B cell (primary cell): Measurements from ENCODE around the gene PRSS21. TPM values are rescaled to one million over a fixed set of nuclear protein-coding genes. Genes with fewer than 3 reads are reported as not detected.

Source experiments
- ATAC-seq: fragments of 200-7000 bp; cut with Tn5 transposase; one replicate; pipeline ENCODE4 v1.10.0; 2021; ENCODE audit warnings: low read depth, mild to moderate bottlenecking, moderate number of reproducible peaks, moderate library complexity
- CTCF ChIA-PET: fragments of 350-600 bp; sonication (Branson Sonifier 250); formaldehyde crosslinking; loops from one replicate; lab custom pipeline; 2021; ENCODE audit warnings: antibody characterized with exemption, inconsistent platforms; lab: Charles Lee
- POLR2A ChIA-PET: fragments of 350-600 bp; sonication (Branson Sonifier 250); formaldehyde crosslinking; loops from one replicate; lab custom pipeline; 2021; ENCODE audit warnings: antibody characterized with exemption; lab: Charles Lee
- DNase-seq: peaks from one replicate; pipeline ENCODE4 v3.0.0; 2013
- H2AFZ ChIP-seq: 2 replicates; pipeline ENCODE4 v1.6.1; 2012; ENCODE audit warnings: mild to moderate bottlenecking, low read depth, low read length; ENCODE audit not compliant: insufficient read depth, poor library complexity, severe bottlenecking
- H3K27ac ChIP-seq, 2 donors: 1 replicate in 1 of 2; 2 replicates in 1 of 2; pipeline ENCODE4 v1.5.1; 2012 to 2013; ENCODE audit warnings: low read length in 2 of 2, mild to moderate bottlenecking in 2 of 2, moderate library complexity in 1 of 2
- H3K27me3 ChIP-seq, 4 experiments: fragments of 200-600 bp in 1 of 4; sonication (generic) in 1 of 4; replicated peaks in 1 of 4; 1 replicate in 2 of 4; 2 replicates in 2 of 4; pipeline versions ENCODE4 v1.6.1 to v1.7.0; 2013 to 2016; ENCODE audit warnings: low read length in 3 of 4, mild to moderate bottlenecking in 2 of 4, mixed read lengths in 1 of 4, moderate library complexity in 1 of 4; ENCODE audit not compliant: insufficient read depth in 4 of 4, control insufficient read depth in 3 of 4; ENCODE audit errors: control extremely low read depth in 1 of 4
- H3K36me3 ChIP-seq, 2 experiments: replicated peaks in 1 of 2; 1 replicate in 1 of 2; 2 replicates in 1 of 2; pipeline versions ENCODE4 v1.6.1 to v1.7.1; 2013; ENCODE audit warnings: low read length in 1 of 2; ENCODE audit not compliant: insufficient read depth in 2 of 2, control insufficient read depth in 1 of 2; ENCODE audit errors: control extremely low read depth in 1 of 2, extremely low read depth in 1 of 2
- H3K4me1 ChIP-seq, 2 donors: fragments of 200-600 bp in 1 of 2; sonication (generic) in 1 of 2; 1 replicate in 1 of 2; 2 replicates in 1 of 2; pipeline versions ENCODE4 v1.5.1 to v1.6.1; 2013 to 2017; ENCODE audit warnings: low read length in 2 of 2; ENCODE audit not compliant: control insufficient read depth in 2 of 2, insufficient read depth in 2 of 2
- H3K4me2 ChIP-seq: replicated peaks from 2 replicates; pipeline ENCODE3; 2012; ENCODE audit warnings: mild to moderate bottlenecking, low read depth, low read length; ENCODE audit not compliant: poor library complexity, severe bottlenecking
- H3K4me3 ChIP-seq, 5 experiments: fragments of 200-600 bp in 1 of 5; sonication (generic) in 1 of 5; 1 replicate in 3 of 5; 2 replicates in 2 of 5; pipeline versions ENCODE4 v1.5.1 to v1.7.0; 2011 to 2016; ENCODE audit warnings: low read length in 4 of 5, mild to moderate bottlenecking in 4 of 5, low read depth in 2 of 5, control low read depth in 1 of 5, moderate library complexity in 1 of 5; ENCODE audit not compliant: insufficient read depth in 1 of 5; ENCODE audit errors: control extremely low read depth in 1 of 5, extremely low read depth in 1 of 5
- H3K79me2 ChIP-seq: fragments of 200-600 bp; sonication (generic); one replicate; pipeline ENCODE4 v1.6.0; 2016; ENCODE audit warnings: low read length; ENCODE audit not compliant: control insufficient read depth, insufficient read depth
- H3K9ac ChIP-seq: fragments of 200-600 bp; sonication (generic); 2 replicates; pipeline ENCODE4 v1.6.1; 2017; ENCODE audit warnings: mild to moderate bottlenecking, low read length, moderate library complexity
- H3K9me3 ChIP-seq, 3 donors: one replicate each; pipeline versions ENCODE4 v1.6.1 to v1.7.1; 2013; ENCODE audit warnings: low read length in 2 of 3; ENCODE audit not compliant: control insufficient read depth in 2 of 3, insufficient read depth in 1 of 3; ENCODE audit errors: control extremely low read depth in 1 of 3
- H4K20me1 ChIP-seq: 2 replicates; pipeline ENCODE4 v1.6.0; 2012; ENCODE audit warnings: mild to moderate bottlenecking, low read length; ENCODE audit not compliant: insufficient read depth, control insufficient read depth, poor library complexity, severe bottlenecking
- H3K27ac Mint-ChIP-seq: one replicate; pipeline ENCODE4 v1.8.0; 2021; ENCODE audit warnings: mixed read lengths
- H3K27me3 Mint-ChIP-seq: one replicate; pipeline ENCODE4 v1.8.0; 2021; ENCODE audit warnings: mixed read lengths
- H3K4me1 Mint-ChIP-seq: one replicate; pipeline ENCODE4 v1.8.0; 2021; ENCODE audit warnings: mixed read lengths
- H3K4me3 Mint-ChIP-seq: one replicate; pipeline ENCODE4 v1.8.0; 2021; ENCODE audit warnings: mixed read lengths
- H3K9me3 Mint-ChIP-seq: one replicate; pipeline ENCODE4 v1.8.0; 2022; ENCODE audit warnings: mixed read lengths; ENCODE audit not compliant: insufficient read depth
- EZH2 ChIP-seq: IDR thresholded peaks from 2 replicates; pipeline ENCODE4 v1.6.1; 2012; ENCODE audit warnings: borderline replicate concordance, low read depth, mild to moderate bottlenecking, moderate library complexity, low read length; ENCODE audit not compliant: insufficient read depth, poor library complexity, severe bottlenecking
- WGBS: methylation state at CpG from one replicate; pipeline ENCODE4 v1.1.5; 2013; ENCODE audit warnings: missing lambda C conversion rate; ENCODE audit not compliant: insufficient coverage; 5-methylcytosine and 5-hydroxymethylcytosine counted together
- intact Hi-C: fragments of 100-400 bp; cut with micrococcal nuclease; formaldehyde crosslinking; loops from one replicate; pipeline ENCODE4 v1.10.0; 2022
- polyA plus RNA-seq: library from polyadenylated mRNA; depleted of rRNA; stranded (reverse); fragments of >200 nt; gene quantifications from 2 replicates; pipeline ENCODE4 v1.2.3, GENCODE V29; 2012
- small RNA-seq: library from RNA; depleted of rRNA; stranded (forward); fragments of <200 nt; gene quantifications from one replicate; pipeline ENCODE3, GENCODE V24; 2012; ENCODE audit warnings: low replicate concordance, low read depth; ENCODE audit not compliant: insufficient read length
- total RNA-seq, 2 donors: library from RNA; stranded (reverse); fragments of 120-200 nt in 1 of 2; gene quantifications; 1 replicate in 1 of 2; 2 replicates in 1 of 2; pipeline versions ENCODE4 v1.2.3 to v1.2.4, GENCODE V29; 2013 to 2022
- TF ChIP-seq, protein P1 (sequence below): fragments of 200-600 bp; IDR thresholded peaks from one replicate; pipeline ENCODE4 v1.8.0; 2022; ENCODE audit warnings: antibody characterized with exemption, mild to moderate bottlenecking

PRSS21 gene
- total and polyA plus RNA-seq, 2 donors (not counting 1 experiment from before 2014, with no cell fraction given) = 2.0 to 5.8 TPM

DNA sequence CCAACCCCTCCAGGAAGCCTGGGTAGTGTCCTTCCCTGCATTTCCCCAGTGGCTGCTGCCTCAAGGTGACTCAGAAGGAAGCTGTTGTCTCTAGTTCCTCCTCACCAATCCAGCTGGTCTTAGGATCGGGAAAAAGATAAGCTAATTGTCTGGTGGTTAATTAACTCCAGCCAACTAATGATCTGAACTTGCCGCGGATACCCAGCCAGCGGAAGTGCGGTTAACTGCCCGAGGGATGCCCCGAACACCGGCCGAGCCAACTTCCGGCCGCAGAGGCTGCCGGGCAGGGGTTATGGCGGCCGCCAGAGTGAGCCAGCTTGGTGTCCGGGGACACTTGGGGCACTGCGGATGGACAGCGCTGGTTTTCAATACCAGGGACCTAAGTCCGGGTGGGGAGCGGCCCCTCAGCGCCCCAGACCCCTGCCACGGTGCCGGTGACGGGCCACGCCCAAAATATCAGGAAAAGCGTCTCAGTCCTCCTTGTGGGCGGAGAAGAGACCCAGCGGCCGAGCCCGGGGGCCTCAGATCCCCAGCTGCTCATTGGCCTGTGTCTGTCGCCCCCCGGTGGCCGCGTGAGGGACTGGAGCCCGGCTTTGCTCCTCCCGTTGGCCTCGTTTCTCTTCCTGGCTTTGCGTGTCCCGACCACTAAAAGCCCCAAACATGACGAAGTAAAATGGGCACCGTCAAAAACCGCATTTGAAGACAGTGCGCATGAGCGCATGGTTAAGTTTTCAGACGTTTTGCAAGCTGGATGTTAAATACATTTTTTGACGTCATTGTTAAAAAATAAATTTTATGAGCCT lies 51.2 kb downstream of the PRSS21 start:
- Histone ChIP-seq H3K27ac (peak overlapping the region; percentile 78 to 85), H2AFZ (peak overlapping the region; percentile 91), H3K9ac (peak overlapping the region; percentile 77), H3K4me3 (peak overlapping the region; percentile 47 to 83 (median 71)), H3K4me2 (peak overlapping the region; percentile 92), H3K9me3 (no peaks in the 10 kb centered on the region), H3K79me2 (no peaks in the 10 kb centered on the region), H3K36me3 (no peaks in the 10 kb centered on the region), H3K27me3 (peaks cover 0 to 3% (median 0%) of the 10 kb centered on the region in 4 experiments), H3K4me1 (peaks cover 0 to 10% of the 10 kb centered on the region in 2 donors), H4K20me1 (no peaks in the 10 kb centered on the region)
- POLR2A ChIA-PET = interaction anchor here (0.5 to 1.4 kb wide), 8 partner anchors 15 to 1487 kb away, joined by 3 to 10 read pairs (median 4); partner anchors contain the start of genes ELOB and FLYWCH2
- TF ChIP-seq EZH2 = no peak
- TF ChIP-seq, protein P1, sequence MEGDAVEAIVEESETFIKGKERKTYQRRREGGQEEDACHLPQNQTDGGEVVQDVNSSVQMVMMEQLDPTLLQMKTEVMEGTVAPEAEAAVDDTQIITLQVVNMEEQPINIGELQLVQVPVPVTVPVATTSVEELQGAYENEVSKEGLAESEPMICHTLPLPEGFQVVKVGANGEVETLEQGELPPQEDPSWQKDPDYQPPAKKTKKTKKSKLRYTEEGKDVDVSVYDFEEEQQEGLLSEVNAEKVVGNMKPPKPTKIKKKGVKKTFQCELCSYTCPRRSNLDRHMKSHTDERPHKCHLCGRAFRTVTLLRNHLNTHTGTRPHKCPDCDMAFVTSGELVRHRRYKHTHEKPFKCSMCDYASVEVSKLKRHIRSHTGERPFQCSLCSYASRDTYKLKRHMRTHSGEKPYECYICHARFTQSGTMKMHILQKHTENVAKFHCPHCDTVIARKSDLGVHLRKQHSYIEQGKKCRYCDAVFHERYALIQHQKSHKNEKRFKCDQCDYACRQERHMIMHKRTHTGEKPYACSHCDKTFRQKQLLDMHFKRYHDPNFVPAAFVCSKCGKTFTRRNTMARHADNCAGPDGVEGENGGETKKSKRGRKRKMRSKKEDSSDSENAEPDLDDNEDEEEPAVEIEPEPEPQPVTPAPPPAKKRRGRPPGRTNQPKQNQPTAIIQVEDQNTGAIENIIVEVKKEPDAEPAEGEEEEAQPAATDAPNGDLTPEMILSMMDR = peak; percentile 97
- CTCF ChIA-PET = interaction anchor here (0.6 to 1.6 kb wide), 29 partner anchors 9 to 287 kb away, joined by 3 to 19 read pairs (median 4); partner anchors contain the start of genes FLYWCH1, FLYWCH2 and SRRM2
- H3K27ac Mint-ChIP-seq = peak overlapping the region; percentile 92
- peaks cover 9% of the 10 kb centered on the region for H3K4me1 Mint-ChIP-seq
- no peaks in the 10 kb centered on the region for H3K9me3 Mint-ChIP-seq
- intact Hi-C loops = loop anchor here (1.0 to 10.0 kb wide), 5 partner anchors 14 to 196 kb away; partner anchors contain the start of gene ELOB
- peak overlapping the region; percentile 94 for H3K4me3 Mint-ChIP-seq
- peak; percentile 94 for DNase-seq
- H3K27me3 Mint-ChIP-seq = peaks cover 17% of the 10 kb centered on the region
- under 1% methylated on average over 37 of the region's 45 CpGs for WGBS
- ATAC-seq = peak; percentile 95

Small RNA genes within 50 kb of the gene (small RNA-seq; reads per million reads assigned to genes)
- not detected for gene SNORA3C

Other genes with a start within 250 kb of the PRSS21 start
- gene KCTD5, start 134.7 kb upstream of the PRSS21 start, total RNA-seq = 35.1 and 37.3 TPM in 2 replicates
- gene KCTD5, start 134.7 kb upstream of the PRSS21 start, polyA plus RNA-seq = 15.2 and 17.2 TPM in 2 replicates
- gene PRSS27, start 97.0 kb upstream of the PRSS21 start, total RNA-seq = 2.4 TPM in 2 replicates
- gene PRSS27, start 97.0 kb upstream of the PRSS21 start, polyA plus RNA-seq = 2.1 and 3.6 TPM in 2 replicates
- gene SRRM2, start 64.6 kb upstream of the PRSS21 start, total RNA-seq = 1,470 and 1,485 TPM in 2 replicates
- gene SRRM2, start 64.6 kb upstream of the PRSS21 start, polyA plus RNA-seq = 1,588 and 1,879 TPM in 2 replicates
- 84.4 and 93.1 TPM in 2 replicates for gene ELOB, start 40.0 kb upstream of the PRSS21 start, total RNA-seq
- gene ELOB, start 40.0 kb upstream of the PRSS21 start, polyA plus RNA-seq = 73.1 and 136 TPM in 2 replicates
- not detected in 2 replicates for gene PRSS33, start 29.7 kb upstream of the PRSS21 start, total RNA-seq
- gene PRSS33, start 29.7 kb upstream of the PRSS21 start, polyA plus RNA-seq = not detected in 2 replicates
- gene PRSS41, start 18.8 kb upstream of the PRSS21 start, total RNA-seq = not detected in 2 replicates
- gene PRSS41, start 18.8 kb upstream of the PRSS21 start, polyA plus RNA-seq = not detected in 2 replicates
- not detected in 2 replicates for gene ZG16B, start 13.1 kb downstream of the PRSS21 start, total RNA-seq
- not detected in 2 replicates for gene ZG16B, start 13.1 kb downstream of the PRSS21 start, polyA plus RNA-seq
- not detected in 2 replicates for gene PRSS22, start 40.9 kb downstream of the PRSS21 start, total RNA-seq
- gene PRSS22, start 40.9 kb downstream of the PRSS21 start, polyA plus RNA-seq = not detected in 2 replicates
- gene FLYWCH2, start 66.0 kb downstream of the PRSS21 start, total RNA-seq = 22.3 and 26.5 TPM in 2 replicates
- gene FLYWCH2, start 66.0 kb downstream of the PRSS21 start, polyA plus RNA-seq = 18.7 and 24.1 TPM in 2 replicates
- 119 and 120 TPM in 2 replicates for gene FLYWCH1, start 94.7 kb downstream of the PRSS21 start, total RNA-seq
- gene FLYWCH1, start 94.7 kb downstream of the PRSS21 start, polyA plus RNA-seq = 43.0 and 78.3 TPM in 2 replicates
- gene KREMEN2, start 147.0 kb downstream of the PRSS21 start, total RNA-seq = 0.17 and 0.19 TPM in 2 replicates
- gene KREMEN2, start 147.0 kb downstream of the PRSS21 start, polyA plus RNA-seq = 1.1 and 2.6 TPM in 2 replicates
- gene PAQR4, start 152.1 kb downstream of the PRSS21 start, total RNA-seq = 1.8 and 2.6 TPM in 2 replicates
- 1.8 and 2.8 TPM in 2 replicates for gene PAQR4, start 152.1 kb downstream of the PRSS21 start, polyA plus RNA-seq
- 0.67 and 1.0 TPM in 2 replicates for gene PKMYT1, start 163.2 kb downstream of the PRSS21 start, total RNA-seq
- gene PKMYT1, start 163.2 kb downstream of the PRSS21 start, polyA plus RNA-seq = 1.4 and 2.6 TPM in 2 replicates
- gene CLDN9, start 195.7 kb downstream of the PRSS21 start, total RNA-seq = not detected in 2 replicates
- 0.04 and 0.20 TPM in 2 replicates for gene CLDN9, start 195.7 kb downstream of the PRSS21 start, polyA plus RNA-seq
- gene CLDN6, start 200.9 kb downstream of the PRSS21 start, total RNA-seq = not detected in 2 replicates
- gene CLDN6, start 200.9 kb downstream of the PRSS21 start, polyA plus RNA-seq = not detected in 2 replicates
- gene TNFRSF12A, start 203.1 kb downstream of the PRSS21 start, total RNA-seq = 0.85 and 1.3 TPM in 2 replicates
- gene TNFRSF12A, start 203.1 kb downstream of the PRSS21 start, polyA plus RNA-seq = 0.61 and 0.72 TPM in 2 replicates
- gene HCFC1R1, start 206.7 kb downstream of the PRSS21 start, total RNA-seq = 17.9 and 19.1 TPM in 2 replicates
- gene HCFC1R1, start 206.7 kb downstream of the PRSS21 start, polyA plus RNA-seq = 15.3 and 24.8 TPM in 2 replicates
- gene THOC6, start 206.8 kb downstream of the PRSS21 start, total RNA-seq = 25.3 and 28.5 TPM in 2 replicates
- gene THOC6, start 206.8 kb downstream of the PRSS21 start, polyA plus RNA-seq = 52.2 and 63.9 TPM in 2 replicates
- gene BICDL2, start 219.7 kb downstream of the PRSS21 start, total RNA-seq = 0.20 TPM in 1 of 2 replicates, not detected in the other
- not detected in 2 replicates for gene BICDL2, start 219.7 kb downstream of the PRSS21 start, polyA plus RNA-seq
- gene MMP25, start 229.3 kb downstream of the PRSS21 start, total RNA-seq = 0.17 and 0.22 TPM in 2 replicates
- 0.12 and 0.40 TPM in 2 replicates for gene MMP25, start 229.3 kb downstream of the PRSS21 start, polyA plus RNA-seq
- 2.0 and 2.3 TPM in 2 replicates for gene IL32, start 248.4 kb downstream of the PRSS21 start, total RNA-seq
- 2.0 and 15.0 TPM in 2 replicates for gene IL32, start 248.4 kb downstream of the PRSS21 start, polyA plus RNA-seq